Measurements from ENCODE around the gene STAT4. TPM values are rescaled to one million over a fixed set of nuclear protein-coding genes. Genes with fewer than 3 reads are reported as not detected.

The STAT4 gene
- total and polyA plus RNA-seq, 11 donors: 0.32 to 21.5 (median 1.9) TPM

DNA sequence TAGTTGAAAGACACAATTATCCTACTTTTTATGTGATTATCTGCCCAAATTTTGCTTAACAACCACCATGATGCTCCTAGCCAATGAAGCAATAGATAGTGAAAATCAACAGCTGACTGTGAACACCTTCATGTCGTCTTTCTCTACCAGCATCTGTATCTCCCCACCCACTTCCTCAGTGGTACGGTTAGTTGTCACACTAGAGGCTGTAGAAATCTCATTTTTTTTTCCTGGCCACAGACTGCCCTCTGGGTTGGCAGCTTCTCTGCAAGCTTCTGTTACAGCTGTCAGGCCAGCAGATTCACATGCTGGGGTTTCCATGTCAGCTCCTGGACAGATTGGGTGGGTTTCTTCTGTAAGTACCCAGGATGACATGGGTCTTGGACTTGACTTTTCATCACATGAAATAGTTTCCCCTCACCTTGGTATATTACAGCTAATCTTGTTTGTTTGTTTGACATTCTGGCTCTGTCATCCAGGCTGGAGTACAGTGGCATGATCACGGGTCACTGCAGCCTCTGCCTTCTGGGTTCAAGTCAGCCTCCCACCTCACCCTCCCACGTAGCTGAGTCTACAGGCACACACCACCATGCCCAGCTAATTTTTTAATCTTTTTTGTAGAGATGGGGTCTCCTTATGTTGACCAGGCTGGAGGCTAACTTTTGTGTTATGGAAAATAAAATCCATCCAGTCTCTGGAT lies 24.3 kb downstream of the STAT4 start:
- DNase-seq: no peak
- intact Hi-C loops (cut with DNase I): no loop called here
- Histone ChIP-seq H3K4me1 (no peaks in the 10 kb centered on the region), H3K9me3 (no peaks in the 10 kb centered on the region), H3K27me3 (no peaks in the 10 kb centered on the region), H3K36me3 (no peaks in the 10 kb centered on the region), H3K27ac (peak overlapping the region in 1 of 12 donors; percentile 25), H3K4me3 (no peak overlapping the region)
- 58 to 68% (median 65%) methylated on average over 4 of the region's 4 CpGs for WGBS, 4 donors
- TF ChIP-seq, protein P1, sequence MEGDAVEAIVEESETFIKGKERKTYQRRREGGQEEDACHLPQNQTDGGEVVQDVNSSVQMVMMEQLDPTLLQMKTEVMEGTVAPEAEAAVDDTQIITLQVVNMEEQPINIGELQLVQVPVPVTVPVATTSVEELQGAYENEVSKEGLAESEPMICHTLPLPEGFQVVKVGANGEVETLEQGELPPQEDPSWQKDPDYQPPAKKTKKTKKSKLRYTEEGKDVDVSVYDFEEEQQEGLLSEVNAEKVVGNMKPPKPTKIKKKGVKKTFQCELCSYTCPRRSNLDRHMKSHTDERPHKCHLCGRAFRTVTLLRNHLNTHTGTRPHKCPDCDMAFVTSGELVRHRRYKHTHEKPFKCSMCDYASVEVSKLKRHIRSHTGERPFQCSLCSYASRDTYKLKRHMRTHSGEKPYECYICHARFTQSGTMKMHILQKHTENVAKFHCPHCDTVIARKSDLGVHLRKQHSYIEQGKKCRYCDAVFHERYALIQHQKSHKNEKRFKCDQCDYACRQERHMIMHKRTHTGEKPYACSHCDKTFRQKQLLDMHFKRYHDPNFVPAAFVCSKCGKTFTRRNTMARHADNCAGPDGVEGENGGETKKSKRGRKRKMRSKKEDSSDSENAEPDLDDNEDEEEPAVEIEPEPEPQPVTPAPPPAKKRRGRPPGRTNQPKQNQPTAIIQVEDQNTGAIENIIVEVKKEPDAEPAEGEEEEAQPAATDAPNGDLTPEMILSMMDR (IDR thresholded peaks at IDR 0.05): no peak
- peak in 1 of 4 donors; percentile 13 for ATAC-seq

DNA sequence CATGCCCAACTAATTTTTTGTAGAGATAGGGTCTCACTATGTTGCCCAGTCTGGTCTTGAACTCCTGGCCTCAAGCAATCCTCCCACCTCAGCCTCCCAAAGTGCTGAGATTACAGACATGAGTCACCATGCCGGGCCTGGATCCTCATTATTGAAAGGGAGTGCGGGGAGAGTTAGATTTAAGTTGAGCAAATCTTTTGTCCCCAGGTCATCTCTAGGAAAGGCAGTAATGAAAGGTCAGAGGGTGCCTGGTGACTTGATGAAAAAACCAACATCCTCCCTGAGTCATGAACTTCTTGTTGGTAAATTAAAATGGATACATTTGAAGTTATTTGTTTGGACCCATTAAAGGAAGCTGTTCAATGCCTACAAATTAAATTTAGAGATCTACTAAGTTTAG lies 25.1 kb downstream of the STAT4 start:
- no peak for TF ChIP-seq POLR2A (IDR thresholded peaks at IDR 0.05)
- TF ChIP-seq, protein P1 (IDR thresholded peaks at IDR 0.05): no peak
- Histone ChIP-seq H3K4me3 (no peak overlapping the region), H3K27ac (no peak overlapping the region), H3K27me3 (no peaks in the 10 kb centered on the region), H3K36me3 (no peaks in the 10 kb centered on the region), H3K9me3 (no peaks in the 10 kb centered on the region), H3K4me1 (no peaks in the 10 kb centered on the region)
- intact Hi-C loops (cut with DNase I): no loop called here
- no peak for ATAC-seq
- DNase-seq: no peak
- 46 to 50% (median 47%) methylated on average over 2 of the region's 2 CpGs for WGBS, 4 donors

DNA sequence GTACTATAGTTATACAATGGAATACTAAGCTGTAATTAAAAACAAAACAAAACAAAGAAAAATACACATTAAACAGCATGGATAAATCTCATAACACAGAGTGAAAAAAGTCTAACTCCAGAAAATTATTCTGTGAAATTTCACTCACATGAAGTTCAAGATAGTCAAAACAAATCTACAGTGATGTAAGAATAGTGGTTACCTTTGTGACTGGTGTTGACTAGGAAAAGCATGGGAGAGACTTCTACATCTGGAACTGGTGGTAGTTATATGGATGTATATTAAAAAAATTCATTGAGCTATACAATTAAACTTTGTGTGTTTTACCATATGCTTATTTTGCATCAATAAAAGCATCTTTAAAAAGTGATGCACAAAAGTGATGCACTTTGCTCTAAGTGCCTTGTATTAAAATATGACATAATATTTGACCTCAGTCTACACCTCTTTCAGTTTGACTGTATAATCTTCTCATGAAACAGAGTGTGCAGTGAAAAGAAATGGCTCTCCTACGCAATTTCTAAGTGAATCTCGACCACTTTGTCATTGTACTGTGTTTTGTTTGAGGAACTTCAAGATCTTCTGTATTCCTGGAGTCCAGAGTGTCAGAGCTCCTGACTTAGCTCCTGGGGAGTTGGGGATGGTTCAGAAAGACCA lies 28.0 kb downstream of the STAT4 start:
- no peaks in the 10 kb centered on the region for H3K27me3 ChIP-seq
- H3K4me3 ChIP-seq: no peak overlapping the region
- WGBS, 4 donors: 77 to 93% (median 88%) methylated on average over 2 of the region's 2 CpGs
- no peaks in the 10 kb centered on the region for H3K36me3 ChIP-seq
- no peak for ATAC-seq
- no peak for DNase-seq
- no peak overlapping the region for H3K27ac ChIP-seq
- intact Hi-C loops (cut with DNase I): no loop called here
- H3K9me3 ChIP-seq: no peaks in the 10 kb centered on the region
- H3K4me1 ChIP-seq: no peaks in the 10 kb centered on the region
- no peak for TF ChIP-seq POLR2A (IDR thresholded peaks at IDR 0.05)
- TF ChIP-seq, protein P1 (IDR thresholded peaks at IDR 0.05): no peak

DNA sequence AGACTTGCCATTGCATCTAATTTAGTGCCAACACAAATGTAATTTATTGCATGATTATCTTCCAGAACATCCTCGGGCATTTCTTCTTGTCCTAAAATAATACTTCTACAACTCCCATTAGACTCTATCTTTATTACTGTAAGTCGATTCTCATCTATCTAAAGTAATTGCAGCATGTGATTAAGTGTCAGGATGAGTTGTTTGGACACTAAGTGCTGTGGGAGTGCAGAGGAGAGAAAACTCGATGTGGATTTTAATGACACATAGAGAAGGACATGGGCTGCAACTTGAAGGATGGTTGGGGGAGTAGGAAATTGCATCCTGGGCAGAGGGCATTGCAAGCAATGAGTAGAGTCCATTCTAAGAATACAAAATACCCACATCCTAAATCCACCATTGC lies 33.5 kb downstream of the STAT4 start:
- TF ChIP-seq POLR2A (IDR thresholded peaks at IDR 0.05): no peak
- TF ChIP-seq, protein P1 (IDR thresholded peaks at IDR 0.05): no peak
- Histone ChIP-seq H3K36me3 (no peaks in the 10 kb centered on the region), H3K27ac (no peak overlapping the region), H3K27me3 (no peaks in the 10 kb centered on the region), H3K9me3 (no peaks in the 10 kb centered on the region), H3K4me3 (no peak overlapping the region), H3K4me1 (peaks cover 0 to 19% (median 0%) of the 10 kb centered on the region in 12 donors)
- ATAC-seq (no peak), DNase-seq (no peak)
- 66 to 81% (median 76%) methylated on average over 3 of the region's 3 CpGs for WGBS, 4 donors
- intact Hi-C loops (cut with DNase I): no loop called here

Measured in heart left ventricle (tissue), 16 donors.